Motor neuron (in vitro differentiated cells): ENCODE results near the gene EPM2AIP1. TPM values are rescaled to one million over a fixed set of nuclear protein-coding genes. Genes with fewer than 3 reads are reported as not detected.
"Not testable (repeated sequence)": the region's sequence is repeated elsewhere in the genome, so short reads cannot be mapped to it uniquely, and the experiment has no call there.

ENCODE experiments used
- ATAC-seq, 8 experiments: fragments of 200-7000 bp; cut with Tn5 transposase; replicated peaks in 6 of 8; 2 replicates each; pipeline ENCODE4 v1.8.0; 2021; ENCODE audit warnings: mild to moderate bottlenecking in 8 of 8, moderate library complexity in 8 of 8
- H3K27ac ChIP-seq, 2 donors: fragments of 250-450 bp; sonication (Bioruptor Pico); 2 replicates each; pipeline ENCODE4 v1.9.0; 2021; ENCODE audit warnings: antibody characterized with exemption in 2 of 2, mild to moderate bottlenecking in 2 of 2, moderate library complexity in 1 of 2
- H3K4me1 ChIP-seq, 2 donors: fragments of 250-450 bp; sonication (Bioruptor Pico); replicated peaks in 1 of 2; 2 replicates each; pipeline ENCODE4 v1.6.1; 2021; ENCODE audit warnings: antibody characterized with exemption in 2 of 2, mild to moderate bottlenecking in 2 of 2, moderate library complexity in 1 of 2
- H3K4me3 ChIP-seq, 5 donors: fragments of 250-450 bp; sonication (Bioruptor Pico); 2 replicates each; pipeline ENCODE4 v1.9.0; 2021; ENCODE audit warnings: antibody characterized with exemption in 5 of 5, mild to moderate bottlenecking in 5 of 5, moderate library complexity in 4 of 5
- WGBS, 10 experiments: fragments of 450-650 bp; shearing (Covaris generic); methylation state at CpG; one replicate each; pipeline ENCODE4 v1.0.0; 2022; 5-methylcytosine and 5-hydroxymethylcytosine counted together
- in situ Hi-C, 9 experiments: fragments of 400-800 bp; cut with MboI; loops; one replicate each; pipeline ENCODE4 v1.15.0; 2021; ENCODE audit warnings: low sequenced_read_pairs in 9 of 9, low pct_unique_long_range_greater_than_20kb in 2 of 9; ENCODE audit not compliant: unreplicated experiment in 9 of 9
- total RNA-seq, 8 experiments: library from RNA; unstranded; fragments of 300-600 nt; gene quantifications; 2 replicates each; pipeline versions ENCODE4 v1.2.3 to v1.2.4, GENCODE V29; 2022

EPM2AIP1 gene
- total RNA-seq, 8 experiments from 2014 or later: 6.5 to 34.9 (median 23.4) TPM

GRCh38 chr3:36989005-36989404 lies 3.9 kb downstream of the EPM2AIP1 start:
- 71 to 93% (median 82%) methylated on average over 1 to 3 of the region's 3 CpGs for WGBS, 10 experiments
- no peak for ATAC-seq
- H3K4me3 ChIP-seq: peak overlapping the region in 3 of 5 donors; percentile 55 to 64 (median 61)
- in situ Hi-C loops: no loop called here
- no peak overlapping the region for H3K27ac ChIP-seq
- peaks cover 12 to 19% of the 10 kb centered on the region in 2 donors for H3K4me1 ChIP-seq

- ATAC-seq: no peak
- Histone ChIP-seq H3K27ac (no peak overlapping the region), H3K4me1 (peaks cover 12 to 19% of the 10 kb centered on the region in 2 donors), H3K4me3 (peak overlapping the region in 1 of 5 donors; percentile 61)
- in situ Hi-C loops: no loop called here
- WGBS, 10 experiments: 70 to 100% (median 89%) methylated on average over 1 to 2 of the region's 2 CpGs; no CpG with 5 or more reads in 1 of the 10 experiments
These were observed 4.6 kb downstream of the EPM2AIP1 start for GRCh38 chr3:36988356-36988755.

GRCh38 chr3:36981006-36981405 lies 11.9 kb downstream of the EPM2AIP1 start:
- H3K4me1 ChIP-seq: no peaks in the 10 kb centered on the region
- in situ Hi-C loops: no loop called here
- ATAC-seq: no peak
- no peak overlapping the region for H3K27ac ChIP-seq
- H3K4me3 ChIP-seq: no peak overlapping the region
- 50 to 100% (median 91%) methylated on average over 2 to 4 of the region's 4 CpGs for WGBS, 10 experiments

GRCh38 chr3:36973139-36973538 lies 19.8 kb downstream of the EPM2AIP1 start:
- no peak for ATAC-seq
- H3K27ac ChIP-seq: no peak overlapping the region

GRCh38 chr3:36972163-36972562 lies 20.8 kb downstream of the EPM2AIP1 start:
- no peak overlapping the region for H3K4me3 ChIP-seq
- WGBS, 10 experiments: 83 to 100% (median 94%) methylated on average over 1 to 2 of the region's 2 CpGs; no CpG with 5 or more reads in 4 of the 10 experiments
- peaks cover 15 to 17% of the 10 kb centered on the region in 2 donors for H3K4me1 ChIP-seq
- no peak for ATAC-seq
- no peak overlapping the region for H3K27ac ChIP-seq
- in situ Hi-C loops: loop anchor here in 3 of 9 experiments (25.0 kb wide), 1 partner anchor 235 kb away; no protein-coding TSS in a partner anchor

More at GRCh38 chr3:36973139-36973538, 19.8 kb downstream of the EPM2AIP1 start:
- Histone ChIP-seq H3K4me1 (peaks cover 15 to 17% of the 10 kb centered on the region in 2 donors), H3K4me3 (no peak overlapping the region)
- in situ Hi-C loops: loop anchor here in 3 of 9 experiments (25.0 kb wide), 1 partner anchor 236 kb away; no protein-coding TSS in a partner anchor
- WGBS, 10 experiments: 73 to 100% (median 85%) methylated on average over 1 of the region's 1 CpG; no CpG with 5 or more reads in 2 of the 10 experiments

GRCh38 chr3:36969540-36970432 lies 23.1 kb downstream of the EPM2AIP1 start:
- Histone ChIP-seq H3K4me1 (peaks cover 15 to 17% of the 10 kb centered on the region in 2 donors), H3K4me3 (no peak overlapping the region), H3K27ac (peak overlapping the region; percentile 56 to 64)
- peak in 7 of 8 experiments; percentile 83 to 99 (median 99) for ATAC-seq
- in situ Hi-C loops: loop anchor here in 3 of 9 experiments (25.0 kb wide), 1 partner anchor 232 kb away; no protein-coding TSS in a partner anchor
- WGBS, 10 experiments: 0 to 89% (median 2%) methylated on average over 1 to 2 of the region's 4 CpGs; no CpG with 5 or more reads in 2 of the 10 experiments

- in situ Hi-C loops: loop anchor here in 3 of 9 experiments (25.0 kb wide), 1 partner anchor 232 kb away; no protein-coding TSS in a partner anchor
- no peak overlapping the region for H3K4me3 ChIP-seq
- no peak for ATAC-seq
- H3K4me1 ChIP-seq: peaks cover 15 to 17% of the 10 kb centered on the region in 2 donors
- H3K27ac ChIP-seq: peak overlapping the region; percentile 56 to 64
- 20 to 95% (median 77%) methylated on average over 1 to 4 of the region's 4 CpGs for WGBS, 10 experiments
These were observed 23.8 kb downstream of the EPM2AIP1 start for GRCh38 chr3:36969085-36969484.

- WGBS, 10 experiments: 82 to 100% (median 100%) methylated on average over 1 to 3 of the region's 3 CpGs; no CpG with 5 or more reads in 1 of the 10 experiments
- H3K27ac ChIP-seq: no peak overlapping the region
- no peak overlapping the region for H3K4me3 ChIP-seq
- no peak for ATAC-seq
- peaks cover 11 to 12% of the 10 kb centered on the region in 2 donors for H3K4me1 ChIP-seq
- in situ Hi-C loops: loop anchor here in 3 of 9 experiments (25.0 kb wide), 1 partner anchor 228 kb away; no protein-coding TSS in a partner anchor
These were observed 27.5 kb downstream of the EPM2AIP1 start for GRCh38 chr3:36965440-36965839.

- in situ Hi-C loops: loop anchor here in 3 of 9 experiments (25.0 kb wide), 1 partner anchor 228 kb away; no protein-coding TSS in a partner anchor
- Histone ChIP-seq H3K4me1 (peaks cover 6% of the 10 kb centered on the region in 2 donors), H3K27ac (no peak overlapping the region), H3K4me3 (no peak overlapping the region)
- ATAC-seq: peak in 1 of 8 experiments; percentile 20
These were observed 28.1 kb downstream of the EPM2AIP1 start for GRCh38 chr3:36964817-36965216.

GRCh38 chr3:36964331-36964730 lies 28.6 kb downstream of the EPM2AIP1 start:
- no peak for ATAC-seq
- in situ Hi-C loops: loop anchor here in 3 of 9 experiments (25.0 kb wide), 1 partner anchor 227 kb away; no protein-coding TSS in a partner anchor
- WGBS, 10 experiments: 45 to 100% (median 75%) methylated on average over 1 of the region's 1 CpG; no CpG with 5 or more reads in 1 of the 10 experiments
- Histone ChIP-seq H3K4me1 (peaks cover 2% of the 10 kb centered on the region in 2 donors), H3K27ac (no peak overlapping the region), H3K4me3 (no peak overlapping the region)

- in situ Hi-C loops: loop anchor here in 3 of 9 experiments (25.0 kb wide), 1 partner anchor 226 kb away; no protein-coding TSS in a partner anchor
- H3K4me1 ChIP-seq, ATAC-seq, H3K4me3 ChIP-seq, H3K27ac ChIP-seq: not testable (repeated sequence)
- WGBS, 10 experiments: 60 to 97% (median 91%) methylated on average over 1 to 6 of the region's 7 CpGs; no CpG with 5 or more reads in 3 of the 10 experiments
These were observed 29.9 kb downstream of the EPM2AIP1 start for GRCh38 chr3:36963008-36963407.

- no peak for ATAC-seq
- Histone ChIP-seq H3K4me3 (no peak overlapping the region), H3K27ac (no peak overlapping the region), H3K4me1 (no peaks in the 10 kb centered on the region)
- in situ Hi-C loops: loop anchor here in 3 of 9 experiments (25.0 kb wide), 1 partner anchor 223 kb away; no protein-coding TSS in a partner anchor
- WGBS, 10 experiments: 0 to 100% (median 90%) methylated on average over 1 to 2 of the region's 4 CpGs; no CpG with 5 or more reads in 2 of the 10 experiments
These were observed 32.4 kb downstream of the EPM2AIP1 start for GRCh38 chr3:36960502-36960901.
